ENCODE data around the gene MRGPRX2. TPM values are rescaled to one million over a fixed set of nuclear protein-coding genes. Genes with fewer than 3 reads are reported as not detected.

The MRGPRX2 gene
- polyA plus RNA-seq, 1 experiment, result not detected

DNA sequence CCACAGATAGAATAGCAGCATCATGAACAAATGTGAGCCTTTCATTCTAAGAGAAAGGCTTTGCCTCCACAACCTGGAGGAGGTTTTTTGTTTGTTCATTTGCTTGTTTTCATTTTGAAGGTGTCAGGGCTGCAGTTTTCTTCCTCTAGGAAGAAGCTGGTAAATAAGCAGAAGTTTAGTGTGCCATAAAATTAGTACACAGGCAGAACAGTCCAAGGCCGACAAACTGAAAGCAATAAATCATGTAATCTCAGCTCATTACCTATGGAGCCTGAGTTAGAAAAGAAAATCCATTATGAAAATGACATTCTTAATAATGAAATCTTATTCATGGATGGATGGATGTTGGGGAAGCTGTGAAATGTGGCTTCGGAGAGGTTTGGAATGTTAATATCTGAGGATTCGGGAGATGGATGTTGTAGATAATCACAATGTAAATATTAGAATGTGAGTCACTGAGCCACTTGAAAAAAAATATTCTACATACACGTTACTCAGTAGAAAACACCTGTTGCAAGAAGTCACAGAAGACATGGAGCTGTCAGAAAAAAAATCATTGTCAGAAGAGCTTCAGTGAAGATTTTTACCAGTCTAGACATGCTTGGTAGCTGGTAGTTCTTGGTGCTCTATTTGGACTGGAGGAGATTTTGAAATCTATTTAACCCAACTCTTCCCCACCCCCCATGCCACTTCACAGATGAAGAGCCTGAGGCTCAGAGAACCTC, 41.4 kb upstream of the MRGPRX2 start:
- Histone ChIP-seq H3K9me3 (ENCODE audit: control insufficient read depth, insufficient read depth, low read length) (no peaks in the 10 kb centered on the region), H3K27me3 (ENCODE audit: control insufficient read depth, insufficient read depth, low read length) (peaks cover 4% of the 10 kb centered on the region), H3K27ac (ENCODE audit: low read depth, low read length) (no peak overlapping the region), H3K4me3 (ENCODE audit: low read depth, low read length) (no peak overlapping the region)
- CTCF ChIA-PET, result interaction anchor here (1.3 kb wide), 1 partner anchor 31 kb away, joined by 13 read pairs; no protein-coding TSS in a partner anchor
- POLR2A ChIA-PET, result no interaction called here
- TF ChIP-seq, protein P1, sequence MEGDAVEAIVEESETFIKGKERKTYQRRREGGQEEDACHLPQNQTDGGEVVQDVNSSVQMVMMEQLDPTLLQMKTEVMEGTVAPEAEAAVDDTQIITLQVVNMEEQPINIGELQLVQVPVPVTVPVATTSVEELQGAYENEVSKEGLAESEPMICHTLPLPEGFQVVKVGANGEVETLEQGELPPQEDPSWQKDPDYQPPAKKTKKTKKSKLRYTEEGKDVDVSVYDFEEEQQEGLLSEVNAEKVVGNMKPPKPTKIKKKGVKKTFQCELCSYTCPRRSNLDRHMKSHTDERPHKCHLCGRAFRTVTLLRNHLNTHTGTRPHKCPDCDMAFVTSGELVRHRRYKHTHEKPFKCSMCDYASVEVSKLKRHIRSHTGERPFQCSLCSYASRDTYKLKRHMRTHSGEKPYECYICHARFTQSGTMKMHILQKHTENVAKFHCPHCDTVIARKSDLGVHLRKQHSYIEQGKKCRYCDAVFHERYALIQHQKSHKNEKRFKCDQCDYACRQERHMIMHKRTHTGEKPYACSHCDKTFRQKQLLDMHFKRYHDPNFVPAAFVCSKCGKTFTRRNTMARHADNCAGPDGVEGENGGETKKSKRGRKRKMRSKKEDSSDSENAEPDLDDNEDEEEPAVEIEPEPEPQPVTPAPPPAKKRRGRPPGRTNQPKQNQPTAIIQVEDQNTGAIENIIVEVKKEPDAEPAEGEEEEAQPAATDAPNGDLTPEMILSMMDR (IDR thresholded peaks at IDR 0.05; ENCODE audit: low read depth, low read length), result no peak
- DNase-seq (ENCODE audit: low read depth, low spot score), result no peak

DNA sequence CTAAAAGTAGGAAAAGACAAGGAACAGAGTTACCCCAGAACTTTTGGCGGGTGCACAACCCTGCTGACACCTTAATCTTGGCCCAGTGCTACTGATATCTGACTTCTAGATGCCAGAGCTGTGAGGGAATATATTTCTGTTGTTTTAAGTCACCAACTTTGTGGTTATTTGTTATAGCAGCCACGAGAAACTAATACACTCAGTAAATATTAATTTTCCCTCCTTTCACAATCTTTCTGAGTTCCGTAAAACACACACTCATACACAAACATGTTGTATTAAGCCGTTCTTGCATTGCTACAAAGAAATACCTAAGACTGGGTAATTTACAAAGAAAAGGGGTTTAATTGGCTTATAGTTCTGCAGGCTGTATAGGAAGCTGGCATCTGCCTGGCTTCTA, 40.4 kb upstream of the MRGPRX2 start:
- CTCF ChIA-PET, result no interaction called here
- peaks cover under 1% of the 10 kb centered on the region for H3K27me3 ChIP-seq (ENCODE audit: control insufficient read depth, insufficient read depth, low read length)
- no peak overlapping the region for H3K4me3 ChIP-seq (ENCODE audit: low read depth, low read length)
- no peak overlapping the region for H3K27ac ChIP-seq (ENCODE audit: low read depth, low read length)
- TF ChIP-seq, protein P1 (IDR thresholded peaks at IDR 0.05; ENCODE audit: low read depth, low read length), result no peak
- H3K9me3 ChIP-seq (ENCODE audit: control insufficient read depth, insufficient read depth, low read length), result no peaks in the 10 kb centered on the region
- POLR2A ChIA-PET, result no interaction called here
- DNase-seq (ENCODE audit: low read depth, low spot score), result no peak

DNA sequence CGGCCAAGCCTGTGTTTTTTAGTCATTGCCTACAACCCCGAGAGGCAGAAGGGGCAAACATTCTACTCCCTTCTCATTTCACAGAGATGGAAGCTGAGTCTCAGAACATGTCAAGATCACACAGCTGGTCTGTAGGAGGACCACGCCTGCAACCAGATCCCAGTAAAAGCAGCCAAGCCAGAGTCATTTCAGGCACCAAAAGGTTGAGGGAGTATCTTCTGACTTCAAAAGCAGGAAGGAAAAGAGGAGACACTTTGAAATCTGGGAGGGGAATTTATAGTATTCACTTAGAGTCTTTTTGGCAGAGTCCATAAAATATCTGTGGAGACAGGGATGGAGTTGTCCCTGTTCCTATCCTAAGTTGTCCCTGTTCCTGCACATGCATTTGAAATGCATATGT, 38.6 kb upstream of the MRGPRX2 start:
- H3K4me3 ChIP-seq (ENCODE audit: low read depth, low read length), result no peak overlapping the region
- no peaks in the 10 kb centered on the region for H3K27me3 ChIP-seq (ENCODE audit: control insufficient read depth, insufficient read depth, low read length)
- ChIA-PET POLR2A (no interaction called here), CTCF (no interaction called here)
- DNase-seq (ENCODE audit: low read depth, low spot score), result no peak
- no peak overlapping the region for H3K27ac ChIP-seq (ENCODE audit: low read depth, low read length)
- H3K9me3 ChIP-seq (ENCODE audit: control insufficient read depth, insufficient read depth, low read length), result no peaks in the 10 kb centered on the region
- TF ChIP-seq, protein P1 (IDR thresholded peaks at IDR 0.05; ENCODE audit: low read depth, low read length), result no peak

DNA sequence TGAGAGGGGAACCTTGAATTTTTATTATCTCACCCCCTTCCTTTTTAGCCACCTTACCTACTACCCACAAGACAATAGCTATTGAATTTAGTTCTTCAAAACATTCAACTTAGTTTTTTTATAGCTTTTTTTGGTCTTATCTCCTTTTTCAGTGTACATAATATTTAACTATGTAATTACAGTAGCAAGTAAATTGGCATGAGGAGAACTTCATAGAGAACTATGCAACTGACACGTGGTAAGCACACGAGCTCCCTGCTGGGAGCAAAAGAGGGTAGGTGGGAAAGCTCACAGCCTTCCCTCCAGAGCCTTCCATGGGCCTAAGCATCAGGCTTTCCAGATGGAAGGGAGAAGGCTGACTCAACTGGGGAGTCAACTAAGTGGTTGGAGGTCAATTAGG, 34.3 kb upstream of the MRGPRX2 start:
- TF ChIP-seq, protein P1 (IDR thresholded peaks at IDR 0.05; ENCODE audit: low read depth, low read length), result no peak
- H3K27me3 ChIP-seq (ENCODE audit: control insufficient read depth, insufficient read depth, low read length), result no peaks in the 10 kb centered on the region
- H3K9me3 ChIP-seq (ENCODE audit: control insufficient read depth, insufficient read depth, low read length), result no peaks in the 10 kb centered on the region
- CTCF ChIA-PET, result interaction anchor here (1.0 to 1.7 kb wide), 2 partner anchors 17 to 24 kb away, joined by 5 read pairs; no protein-coding TSS in a partner anchor
- DNase-seq (ENCODE audit: low read depth, low spot score), result no peak
- POLR2A ChIA-PET, result no interaction called here
- H3K27ac ChIP-seq (ENCODE audit: low read depth, low read length), result no peak overlapping the region
- no peak overlapping the region for H3K4me3 ChIP-seq (ENCODE audit: low read depth, low read length)

DNA sequence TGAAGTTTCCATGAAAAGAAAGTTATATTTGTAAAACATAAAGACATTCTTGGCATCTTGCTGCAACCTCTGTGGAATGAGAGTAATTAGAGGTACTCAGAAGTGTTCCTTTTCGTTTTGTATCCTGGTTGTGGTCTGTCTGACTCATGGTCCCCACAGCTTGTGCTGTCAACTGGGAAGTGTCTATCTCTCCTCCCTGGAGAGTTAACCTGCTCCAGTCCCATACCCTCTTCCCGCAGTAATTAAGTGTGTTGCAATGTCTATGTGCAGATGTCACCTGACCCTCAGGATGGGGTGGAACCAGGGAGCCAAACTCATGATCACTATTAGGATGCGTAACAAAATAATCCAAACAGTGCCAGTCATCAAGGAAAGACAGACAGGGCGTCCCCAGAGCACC, 33.5 kb upstream of the MRGPRX2 start:
- no peaks in the 10 kb centered on the region for H3K9me3 ChIP-seq (ENCODE audit: control insufficient read depth, insufficient read depth, low read length)
- no peaks in the 10 kb centered on the region for H3K27me3 ChIP-seq (ENCODE audit: control insufficient read depth, insufficient read depth, low read length)
- CTCF ChIA-PET, result no interaction called here
- TF ChIP-seq, protein P1 (IDR thresholded peaks at IDR 0.05; ENCODE audit: low read depth, low read length), result no peak
- no peak overlapping the region for H3K27ac ChIP-seq (ENCODE audit: low read depth, low read length)
- DNase-seq (ENCODE audit: low read depth, low spot score), result no peak
- no peak overlapping the region for H3K4me3 ChIP-seq (ENCODE audit: low read depth, low read length)
- POLR2A ChIA-PET, result no interaction called here
